ENCODE measurements around the gene VSTM2A. TPM values are rescaled to one million over a fixed set of nuclear protein-coding genes. Genes with fewer than 3 reads are reported as not detected.
A peak's percentile ranks its signal among the peaks of the same experiment; 100 is the strongest.

Gene VSTM2A
- total RNA-seq, 1 experiment from 2014 or later: not detected

- intact Hi-C loops (cut with micrococcal nuclease): loop anchor here (5.0 kb wide), 1 partner anchor 116 kb away; no protein-coding TSS in a partner anchor
- ChIA-PET POLR2A (no interaction called here), CTCF (no interaction called here)
- no TSS peak for BruUV-seq (replicated peaks)
- TF ChIP-seq CTCF (IDR thresholded peaks at IDR 0.05; ENCODE audit: unreplicated experiment): peak; percentile 36
- peak overlapping the region; percentile 28 for H3K4me3 Mint-ChIP-seq (ENCODE audit: unreplicated experiment)
- H3K27me3 Mint-ChIP-seq (ENCODE audit: insufficient read depth, unreplicated experiment): peaks cover 53% of the 10 kb centered on the region
- H3K9me3 Mint-ChIP-seq (ENCODE audit: unreplicated experiment): no peaks in the 10 kb centered on the region
- DNase-seq (ENCODE audit: unreplicated experiment): no peak
- H3K36me3 Mint-ChIP-seq (ENCODE audit: insufficient read depth, unreplicated experiment): no peaks in the 10 kb centered on the region
- H3K27ac Mint-ChIP-seq (ENCODE audit: low read depth, unreplicated experiment): no peak overlapping the region
- H3K4me1 Mint-ChIP-seq (ENCODE audit: insufficient read depth, unreplicated experiment): no peaks in the 10 kb centered on the region
Observed at GRCh38 chr7:54546081-54546985, 4.2 kb downstream of the VSTM2A start.

- no peaks in the 10 kb centered on the region for H3K36me3 Mint-ChIP-seq (ENCODE audit: insufficient read depth, unreplicated experiment)
- H3K9me3 Mint-ChIP-seq (ENCODE audit: unreplicated experiment): no peaks in the 10 kb centered on the region
- DNase-seq (ENCODE audit: unreplicated experiment): no peak
- no TSS peak for BruUV-seq (replicated peaks)
- intact Hi-C loops (cut with micrococcal nuclease): loop anchor here (5.0 kb wide), 1 partner anchor 115 kb away; no protein-coding TSS in a partner anchor
- H3K27ac Mint-ChIP-seq (ENCODE audit: low read depth, unreplicated experiment): no peak overlapping the region
- H3K27me3 Mint-ChIP-seq (ENCODE audit: insufficient read depth, unreplicated experiment): peaks cover 47% of the 10 kb centered on the region
- no peak for TF ChIP-seq CTCF (IDR thresholded peaks at IDR 0.05; ENCODE audit: unreplicated experiment)
- no peaks in the 10 kb centered on the region for H3K4me1 Mint-ChIP-seq (ENCODE audit: insufficient read depth, unreplicated experiment)
- no peak overlapping the region for H3K4me3 Mint-ChIP-seq (ENCODE audit: unreplicated experiment)
- ChIA-PET CTCF (no interaction called here), POLR2A (no interaction called here)
Observed at GRCh38 chr7:54546986-54547314, 4.8 kb downstream of the VSTM2A start.

GRCh38 chr7:54550471-54550870 is 8.3 kb downstream of the VSTM2A start:
- no peaks in the 10 kb centered on the region for H3K36me3 Mint-ChIP-seq (ENCODE audit: insufficient read depth, unreplicated experiment)
- H3K27me3 Mint-ChIP-seq (ENCODE audit: insufficient read depth, unreplicated experiment): peaks cover 47% of the 10 kb centered on the region
- ChIA-PET CTCF (no interaction called here), POLR2A (interaction anchor here (1.5 kb wide), 1 partner anchor 7 kb away, joined by 4 read pairs; no protein-coding TSS in a partner anchor)
- no peak for TF ChIP-seq CTCF (IDR thresholded peaks at IDR 0.05; ENCODE audit: unreplicated experiment)
- H3K27ac Mint-ChIP-seq (ENCODE audit: low read depth, unreplicated experiment): no peak overlapping the region
- no peak overlapping the region for H3K4me3 Mint-ChIP-seq (ENCODE audit: unreplicated experiment)
- BruUV-seq (replicated peaks): no TSS peak
- H3K9me3 Mint-ChIP-seq (ENCODE audit: unreplicated experiment): peaks cover 7% of the 10 kb centered on the region
- intact Hi-C loops (cut with micrococcal nuclease): no loop called here
- H3K4me1 Mint-ChIP-seq (ENCODE audit: insufficient read depth, unreplicated experiment): no peaks in the 10 kb centered on the region
- DNase-seq (ENCODE audit: unreplicated experiment): no peak

GRCh38 chr7:54556121-54556520 is 13.9 kb downstream of the VSTM2A start:
- intact Hi-C loops (cut with micrococcal nuclease): no loop called here
- no TSS peak for BruUV-seq (replicated peaks)
- H3K36me3 Mint-ChIP-seq (ENCODE audit: insufficient read depth, unreplicated experiment): no peaks in the 10 kb centered on the region
- H3K27ac Mint-ChIP-seq (ENCODE audit: low read depth, unreplicated experiment): no peak overlapping the region
- POLR2A ChIA-PET: no interaction called here
- no peaks in the 10 kb centered on the region for H3K4me1 Mint-ChIP-seq (ENCODE audit: insufficient read depth, unreplicated experiment)
- peaks cover 7% of the 10 kb centered on the region for H3K9me3 Mint-ChIP-seq (ENCODE audit: unreplicated experiment)
- peaks cover 59% of the 10 kb centered on the region for H3K27me3 Mint-ChIP-seq (ENCODE audit: insufficient read depth, unreplicated experiment)
- CTCF ChIA-PET: no interaction called here
- DNase-seq (ENCODE audit: unreplicated experiment): no peak
- no peak overlapping the region for H3K4me3 Mint-ChIP-seq (ENCODE audit: unreplicated experiment)
- no peak for TF ChIP-seq CTCF (IDR thresholded peaks at IDR 0.05; ENCODE audit: unreplicated experiment)

Data from MCF 10A (cell line).